DND-41 (cell line): ENCODE measurements around the gene PLXNA3.

ENCODE experiments used
- CTCF ChIP-seq: IDR thresholded peaks from 2 replicates; pipeline ENCODE4 v1.5.1; 2012; ENCODE audit warnings: borderline replicate concordance, low read length, moderate library complexity, mild to moderate bottlenecking; ENCODE audit not compliant: poor library complexity, severe bottlenecking; ENCODE audit errors: extremely low read depth
- EZH2 ChIP-seq: IDR thresholded peaks from 3 replicates; pipeline ENCODE4 v1.6.1; 2012; ENCODE audit warnings: borderline replicate concordance, low read depth, mild to moderate bottlenecking, moderate library complexity, low read length, inconsistent platforms; ENCODE audit not compliant: severe bottlenecking

DNA sequence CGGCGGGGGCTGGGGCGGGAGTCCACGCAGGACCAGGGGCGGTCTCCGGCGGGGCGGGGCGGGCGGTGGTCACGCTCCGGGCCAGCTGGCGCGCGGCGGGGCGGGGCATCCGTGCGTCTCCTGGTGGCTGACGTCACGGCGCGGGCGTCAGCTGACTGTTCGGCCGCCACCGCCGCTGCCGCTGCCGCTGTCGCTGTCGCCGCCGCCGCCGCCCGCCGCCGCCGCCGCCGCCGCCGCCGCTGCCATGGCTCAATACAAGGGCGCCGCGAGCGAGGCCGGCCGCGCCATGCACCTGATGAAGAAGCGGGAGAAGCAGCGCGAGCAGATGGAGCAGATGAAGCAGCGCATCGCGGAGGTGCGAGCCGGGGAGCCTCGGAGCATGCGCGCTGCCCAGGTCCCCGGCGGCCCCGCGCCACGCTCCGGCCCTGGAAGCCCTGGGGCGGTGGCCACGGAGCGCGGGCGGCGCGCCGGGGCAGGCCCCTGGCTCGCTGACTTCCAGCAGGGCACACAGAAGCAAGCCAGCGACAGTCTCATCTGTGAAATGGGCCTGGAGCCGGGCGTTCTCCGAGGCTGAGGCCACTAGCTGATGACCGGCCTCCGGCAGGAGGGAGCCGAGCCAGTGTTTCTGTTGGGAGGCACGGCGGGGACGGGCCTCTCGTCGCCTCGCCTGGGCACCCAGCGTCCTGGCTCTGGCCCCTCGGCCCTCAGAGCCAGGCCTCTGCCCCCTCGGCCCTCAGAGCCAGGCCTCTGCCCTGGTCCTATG, 13.9 kb upstream of the PLXNA3 start, which contains the start of gene FAM50A:
- TF ChIP-seq CTCF: no peak
- TF ChIP-seq EZH2: no peak
